Right atrium auricular region (tissue), 2 donors: Measurements from ENCODE around the gene SLC4A5. TPM values are rescaled to one million over a fixed set of nuclear protein-coding genes. Genes with fewer than 3 reads are reported as not detected.

Source experiments
- DNase-seq: peaks from one replicate; pipeline ENCODE4 v3.0.0-alpha.2; 2019; ENCODE audit warnings: low spot score
- H3K27ac ChIP-seq, 2 donors: fragments of 200-600 bp; sonication (generic); 1 replicate in 1 of 2; 2 replicates in 1 of 2; pipeline ENCODE4 v1.5.1; 2016 to 2019
- H3K27me3 ChIP-seq, 2 donors: fragments of 200-600 bp; sonication (generic); one replicate each; pipeline versions ENCODE4 v1.5.1 to v1.6.0; 2017 to 2019
- H3K36me3 ChIP-seq: fragments of 200-600 bp; sonication (generic); one replicate; pipeline ENCODE4 v1.5.1; 2016
- H3K4me1 ChIP-seq, 2 donors: fragments of 200-600 bp; sonication (generic); one replicate each; pipeline versions ENCODE4 v1.5.1 to v1.6.0; 2017 to 2019
- H3K4me3 ChIP-seq, 2 donors: fragments of 200-600 bp; sonication (generic); 1 replicate in 1 of 2; 2 replicates in 1 of 2; pipeline ENCODE4 v1.5.1; 2017 to 2019; ENCODE audit warnings: mild to moderate bottlenecking in 1 of 2, moderate library complexity in 1 of 2
- H3K9me3 ChIP-seq, 2 donors: fragments of 200-600 bp; sonication (generic); one replicate each; pipeline ENCODE4 v1.5.1; 2019
- total RNA-seq, 2 donors: library from RNA; depleted of rRNA; stranded (reverse); fragments of >200 nt; gene quantifications; one replicate each; pipeline ENCODE4 v1.1.0, GENCODE V29; 2016
- TF ChIP-seq, protein P1 (sequence below), 2 donors: fragments of 200-600 bp; sonication (generic); IDR thresholded peaks; one replicate each; pipeline ENCODE4 v1.5.1; 2019; ENCODE audit warnings: antibody characterized with exemption in 2 of 2

Gene SLC4A5
- total RNA-seq, 2 donors from 2014 or later, result 0.28 to 1.3 TPM

DNA sequence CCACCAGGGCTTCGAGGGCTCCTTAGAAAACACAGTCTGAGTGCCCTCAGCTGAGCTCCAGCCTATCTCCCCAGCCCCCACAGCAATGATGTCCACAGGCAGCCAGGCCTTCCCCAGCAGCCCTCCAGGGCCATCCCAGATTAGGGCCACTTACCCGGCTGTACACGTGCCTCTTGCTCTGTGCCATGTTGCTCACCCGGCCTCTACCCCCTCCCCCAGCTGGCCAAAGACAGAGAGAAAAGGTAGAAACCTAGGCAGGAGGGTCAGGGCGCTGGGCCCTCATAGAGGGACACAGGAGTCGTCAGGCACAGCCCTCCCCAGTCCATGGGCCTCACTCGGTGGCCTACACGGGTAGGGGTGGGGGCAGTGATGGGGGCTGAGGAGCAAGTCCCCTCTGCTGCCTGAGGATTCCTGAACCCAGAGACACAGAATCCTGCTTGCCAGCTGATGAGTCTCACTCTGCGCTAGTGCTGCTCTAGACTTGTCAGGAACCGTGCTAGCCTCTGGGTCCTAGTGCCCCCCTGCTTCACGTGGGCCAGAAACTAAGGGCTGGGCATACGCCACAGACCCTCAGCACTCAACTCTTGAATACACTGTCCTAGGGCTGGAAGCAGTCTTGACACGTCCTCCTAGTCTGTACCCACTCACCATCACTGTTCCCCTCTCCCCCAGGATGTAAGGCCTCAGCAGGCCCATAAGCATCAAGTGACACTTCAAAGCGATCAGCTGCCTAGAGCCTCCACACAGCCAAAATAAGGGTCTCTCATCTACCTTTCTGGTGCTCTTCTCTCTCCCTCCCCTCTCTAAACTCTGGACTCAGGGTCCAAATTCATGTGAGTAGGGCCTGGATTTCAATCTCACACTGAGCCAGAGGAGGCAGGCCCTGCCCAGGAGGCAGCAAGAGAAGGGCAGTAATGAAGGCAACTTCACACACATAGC is 36.9 kb upstream of the SLC4A5 start, which contains the start of gene DCTN1:
DCTN1 (minus strand) TSS at position 461 of the 939 bp plus-strand sequence; CDS start at position 187, 274 bp downstream.
- no peaks in the 10 kb centered on the region for H3K9me3 ChIP-seq
- H3K4me3 ChIP-seq, result peak within 1 kb of the TSS; percentile 31 to 46
- peaks cover 16% of the 10 kb centered on the region for H3K36me3 ChIP-seq
- H3K4me1 ChIP-seq, result peaks cover 0 to 63% of the 10 kb centered on the region in 2 donors
- no peaks in the 10 kb centered on the region for H3K27me3 ChIP-seq
- TF ChIP-seq, protein P1, sequence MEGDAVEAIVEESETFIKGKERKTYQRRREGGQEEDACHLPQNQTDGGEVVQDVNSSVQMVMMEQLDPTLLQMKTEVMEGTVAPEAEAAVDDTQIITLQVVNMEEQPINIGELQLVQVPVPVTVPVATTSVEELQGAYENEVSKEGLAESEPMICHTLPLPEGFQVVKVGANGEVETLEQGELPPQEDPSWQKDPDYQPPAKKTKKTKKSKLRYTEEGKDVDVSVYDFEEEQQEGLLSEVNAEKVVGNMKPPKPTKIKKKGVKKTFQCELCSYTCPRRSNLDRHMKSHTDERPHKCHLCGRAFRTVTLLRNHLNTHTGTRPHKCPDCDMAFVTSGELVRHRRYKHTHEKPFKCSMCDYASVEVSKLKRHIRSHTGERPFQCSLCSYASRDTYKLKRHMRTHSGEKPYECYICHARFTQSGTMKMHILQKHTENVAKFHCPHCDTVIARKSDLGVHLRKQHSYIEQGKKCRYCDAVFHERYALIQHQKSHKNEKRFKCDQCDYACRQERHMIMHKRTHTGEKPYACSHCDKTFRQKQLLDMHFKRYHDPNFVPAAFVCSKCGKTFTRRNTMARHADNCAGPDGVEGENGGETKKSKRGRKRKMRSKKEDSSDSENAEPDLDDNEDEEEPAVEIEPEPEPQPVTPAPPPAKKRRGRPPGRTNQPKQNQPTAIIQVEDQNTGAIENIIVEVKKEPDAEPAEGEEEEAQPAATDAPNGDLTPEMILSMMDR (IDR thresholded peaks at IDR 0.05), result no peak
- H3K27ac ChIP-seq, result peak within 1 kb of the TSS; percentile 74 to 82
- no peak for DNase-seq

- Histone ChIP-seq H3K27ac (no peak overlapping the region), H3K36me3 (peaks cover 16% of the 10 kb centered on the region), H3K4me3 (no peak overlapping the region), H3K9me3 (no peaks in the 10 kb centered on the region), H3K4me1 (peaks cover 0 to 65% of the 10 kb centered on the region in 2 donors), H3K27me3 (no peaks in the 10 kb centered on the region)
- no peak for DNase-seq
- TF ChIP-seq, protein P1 (IDR thresholded peaks at IDR 0.05), result no peak
Observed at GRCh38 chr2:74378007-74378406, 34.8 kb upstream of the SLC4A5 start.

DNA sequence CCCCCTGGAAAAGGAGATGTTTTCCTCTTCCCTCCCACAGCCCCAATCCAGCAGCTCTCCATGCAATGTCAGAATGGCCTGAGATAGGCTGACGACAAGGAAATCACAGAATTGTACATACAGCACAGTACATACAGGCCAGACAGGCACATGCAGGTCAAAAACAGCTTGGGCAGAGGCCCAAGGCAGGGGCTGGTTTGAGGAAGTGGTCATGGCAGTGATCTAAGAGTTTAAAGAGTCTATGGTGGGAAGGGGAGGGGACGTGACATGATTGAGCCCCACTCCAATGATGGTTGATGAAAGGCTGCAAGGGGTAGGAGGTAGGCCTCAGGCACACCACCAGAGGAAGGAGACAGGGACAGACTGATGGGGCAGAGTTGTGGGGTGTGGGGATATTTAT is 32.6 kb upstream of the SLC4A5 start:
- Histone ChIP-seq H3K4me3 (no peak overlapping the region), H3K27me3 (no peaks in the 10 kb centered on the region), H3K36me3 (peaks cover 34% of the 10 kb centered on the region), H3K9me3 (no peaks in the 10 kb centered on the region), H3K27ac (no peak overlapping the region), H3K4me1 (peaks cover 0 to 51% of the 10 kb centered on the region in 2 donors)
- DNase-seq, result no peak
- TF ChIP-seq, protein P1 (IDR thresholded peaks at IDR 0.05), result no peak

DNA sequence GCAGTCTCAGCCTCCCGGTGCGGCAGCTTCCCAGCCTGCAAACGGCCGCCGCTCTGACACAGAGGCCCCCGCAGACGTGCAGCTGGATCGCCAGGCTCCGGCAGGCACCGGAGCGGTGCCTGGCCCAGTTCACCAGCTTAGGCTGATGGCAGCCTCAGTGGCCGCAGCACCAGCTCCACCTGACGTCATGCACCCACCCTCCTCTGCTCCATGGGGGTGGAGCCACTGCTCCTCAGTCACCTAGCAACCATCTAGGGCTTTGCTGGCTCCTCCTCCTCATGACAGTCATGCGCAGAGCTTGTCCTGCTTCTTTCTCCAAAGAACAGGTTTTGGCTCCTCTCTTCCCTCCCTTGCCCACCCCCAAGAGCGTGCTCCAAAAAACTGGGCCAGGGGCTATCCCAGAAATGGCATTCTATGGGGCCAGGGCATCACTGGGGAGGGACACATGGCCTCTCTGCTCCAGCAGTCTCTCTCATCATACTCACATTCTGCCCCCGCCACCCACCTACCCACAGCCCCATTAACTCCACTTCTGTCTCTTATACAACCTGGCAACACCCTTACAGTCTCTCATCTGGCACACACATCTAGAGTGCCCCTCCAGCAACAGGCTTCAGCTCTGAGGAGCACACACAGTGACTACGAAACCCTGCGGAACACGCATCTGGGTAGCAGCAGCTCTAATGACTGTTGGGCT is 31.4 kb upstream of the SLC4A5 start:
- Histone ChIP-seq H3K4me1 (peaks cover 0 to 39% of the 10 kb centered on the region in 2 donors), H3K27me3 (no peaks in the 10 kb centered on the region), H3K9me3 (no peaks in the 10 kb centered on the region), H3K36me3 (peaks cover 46% of the 10 kb centered on the region), H3K4me3 (peak overlapping the region; percentile 17 to 43), H3K27ac (peak overlapping the region; percentile 52 to 64)
- TF ChIP-seq, protein P1 (IDR thresholded peaks at IDR 0.05), result no peak
- DNase-seq, result peak; percentile 73

DNA sequence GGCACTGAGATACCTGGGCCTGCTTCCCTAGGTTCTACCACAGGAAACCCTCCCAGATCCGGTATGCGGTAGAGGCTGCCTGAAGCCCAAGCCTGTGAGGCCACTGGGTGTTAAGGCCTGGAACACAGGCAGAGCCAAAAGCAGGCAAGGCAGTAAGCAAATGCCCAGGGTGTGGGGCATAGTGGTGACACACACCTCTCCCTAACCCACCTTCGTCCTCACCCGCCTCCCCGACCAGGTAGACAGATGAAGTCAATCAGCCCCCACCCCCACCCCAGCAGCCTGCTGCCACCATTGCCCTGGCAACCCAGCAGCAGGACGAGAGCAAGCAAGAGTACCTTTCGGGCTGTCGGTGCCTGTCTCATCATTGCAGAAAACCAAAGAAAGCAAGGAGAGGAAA is 30.8 kb upstream of the SLC4A5 start:
- Histone ChIP-seq H3K4me1 (peaks cover 0 to 32% of the 10 kb centered on the region in 2 donors), H3K27me3 (no peaks in the 10 kb centered on the region), H3K9me3 (no peaks in the 10 kb centered on the region), H3K27ac (peak overlapping the region; percentile 52 to 64), H3K36me3 (peaks cover 52% of the 10 kb centered on the region), H3K4me3 (peak overlapping the region; percentile 17 to 43)
- TF ChIP-seq, protein P1 (IDR thresholded peaks at IDR 0.05), result no peak
- no peak for DNase-seq
